Chondrocyte (in vitro differentiated cells): ENCODE measurements around the gene OBSL1. TPM values are rescaled to one million over a fixed set of nuclear protein-coding genes. Genes with fewer than 3 reads are reported as not detected.
A peak's percentile ranks its signal among the peaks of the same experiment; 100 is the strongest.

Experiments used
- DNase-seq: peaks from one replicate; pipeline ENCODE4 v3.0.0; 2021; ENCODE audit warnings: mixed read lengths, low spot score
- H3K27ac Mint-ChIP-seq: one replicate; pipeline ENCODE4 v1.8.0; 2021; ENCODE audit warnings: mild to moderate bottlenecking, moderate library complexity, mixed read lengths; ENCODE audit not compliant: unreplicated experiment
- H3K27me3 Mint-ChIP-seq: 2 replicates; pipeline ENCODE4 v1.8.0; 2021; ENCODE audit warnings: low read depth, mixed read lengths
- H3K36me3 Mint-ChIP-seq: 2 replicates; pipeline ENCODE4 v1.8.0; 2021; ENCODE audit warnings: low read depth, mixed read lengths
- H3K4me1 Mint-ChIP-seq: 2 replicates; pipeline ENCODE4 v1.8.0; 2021; ENCODE audit warnings: low read depth, mild to moderate bottlenecking, mixed read lengths
- H3K4me3 Mint-ChIP-seq: one replicate; pipeline ENCODE4 v1.8.0; 2021; ENCODE audit warnings: mild to moderate bottlenecking, moderate library complexity, mixed read lengths; ENCODE audit not compliant: unreplicated experiment
- H3K9me3 Mint-ChIP-seq: 2 replicates; pipeline ENCODE4 v1.8.0; 2021; ENCODE audit warnings: low read depth, mixed read lengths
- CTCF ChIP-seq: fragments of 200-600 bp; sonication (generic); IDR thresholded peaks from 2 replicates; pipeline ENCODE4 v1.5.0; 2021; ENCODE audit warnings: antibody characterized with exemption, mild to moderate bottlenecking, moderate library complexity
- total RNA-seq: library from RNA; stranded (reverse); gene quantifications from 3 replicates; pipeline ENCODE4 v1.2.1, GENCODE V29; 2021

The OBSL1 gene
- total RNA-seq, 1 donor from 2014 or later = 111 TPM

- Mint-ChIP-seq H3K9me3 (no peaks in the 10 kb centered on the region), H3K27ac (peak overlapping the region; percentile 63), H3K4me3 (no peak overlapping the region), H3K36me3 (no peaks in the 10 kb centered on the region), H3K27me3 (no peaks in the 10 kb centered on the region), H3K4me1 (peaks cover 16% of the 10 kb centered on the region)
- DNase-seq = no peak
- TF ChIP-seq CTCF = no peak
Observed at GRCh38 chr2:219578811-219579613, 7.7 kb upstream of the OBSL1 start.

DNA sequence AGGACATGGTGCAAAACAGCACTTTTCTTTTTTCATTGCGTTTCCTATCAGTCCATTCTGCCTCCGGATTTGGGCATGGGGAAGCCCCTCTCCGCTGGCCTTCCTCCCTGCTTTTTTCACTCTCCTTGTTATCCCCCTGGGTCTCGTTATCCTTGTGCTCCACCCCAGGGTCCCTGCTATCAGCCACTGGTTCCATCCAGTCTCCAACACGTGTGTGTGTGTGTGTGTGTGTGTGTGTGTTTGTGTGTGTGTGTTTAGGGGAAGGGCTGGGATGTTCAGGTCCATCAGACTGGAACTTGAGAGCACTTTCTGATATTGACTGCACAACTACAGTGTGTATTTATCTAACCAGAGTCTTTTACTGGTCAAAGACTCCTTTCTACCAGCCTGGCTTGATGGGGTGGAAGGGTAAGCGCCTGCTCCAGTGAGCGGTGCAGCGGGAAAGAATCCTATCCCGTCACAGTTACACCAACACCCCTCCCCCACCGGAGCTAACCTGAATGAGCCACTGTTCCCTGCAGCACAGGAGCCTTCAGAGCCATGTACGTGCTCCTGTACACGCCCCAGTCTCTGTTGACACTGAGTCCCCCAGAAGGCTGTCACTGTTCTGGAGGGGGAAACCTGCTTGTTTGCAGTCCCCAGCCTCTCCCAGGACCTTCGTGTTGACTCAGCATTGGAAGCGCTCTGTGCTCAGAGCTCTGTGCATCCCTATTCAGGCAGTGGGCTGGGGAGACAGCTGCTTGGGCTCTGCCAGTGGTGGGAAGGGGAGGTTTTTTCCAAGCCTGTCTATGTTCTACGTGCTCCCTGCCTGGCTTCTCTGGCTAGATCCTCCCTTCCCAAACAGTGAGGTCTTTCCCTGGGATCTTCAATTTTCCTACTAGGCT lies 5.4 kb upstream of the OBSL1 start:
- no peak overlapping the region for H3K4me3 Mint-ChIP-seq
- H3K4me1 Mint-ChIP-seq = peaks cover 19% of the 10 kb centered on the region
- DNase-seq = no peak
- TF ChIP-seq CTCF = no peak
- no peaks in the 10 kb centered on the region for H3K27me3 Mint-ChIP-seq
- H3K27ac Mint-ChIP-seq = no peak overlapping the region
- no peaks in the 10 kb centered on the region for H3K36me3 Mint-ChIP-seq
- no peaks in the 10 kb centered on the region for H3K9me3 Mint-ChIP-seq

GRCh38 chr2:219575566-219576504 lies 4.5 kb upstream of the OBSL1 start:
- H3K4me3 Mint-ChIP-seq = no peak overlapping the region
- peaks cover 22% of the 10 kb centered on the region for H3K4me1 Mint-ChIP-seq
- no peaks in the 10 kb centered on the region for H3K36me3 Mint-ChIP-seq
- H3K27ac Mint-ChIP-seq = no peak overlapping the region
- TF ChIP-seq CTCF = no peak
- no peaks in the 10 kb centered on the region for H3K27me3 Mint-ChIP-seq
- DNase-seq = no peak
- H3K9me3 Mint-ChIP-seq = no peaks in the 10 kb centered on the region

DNA sequence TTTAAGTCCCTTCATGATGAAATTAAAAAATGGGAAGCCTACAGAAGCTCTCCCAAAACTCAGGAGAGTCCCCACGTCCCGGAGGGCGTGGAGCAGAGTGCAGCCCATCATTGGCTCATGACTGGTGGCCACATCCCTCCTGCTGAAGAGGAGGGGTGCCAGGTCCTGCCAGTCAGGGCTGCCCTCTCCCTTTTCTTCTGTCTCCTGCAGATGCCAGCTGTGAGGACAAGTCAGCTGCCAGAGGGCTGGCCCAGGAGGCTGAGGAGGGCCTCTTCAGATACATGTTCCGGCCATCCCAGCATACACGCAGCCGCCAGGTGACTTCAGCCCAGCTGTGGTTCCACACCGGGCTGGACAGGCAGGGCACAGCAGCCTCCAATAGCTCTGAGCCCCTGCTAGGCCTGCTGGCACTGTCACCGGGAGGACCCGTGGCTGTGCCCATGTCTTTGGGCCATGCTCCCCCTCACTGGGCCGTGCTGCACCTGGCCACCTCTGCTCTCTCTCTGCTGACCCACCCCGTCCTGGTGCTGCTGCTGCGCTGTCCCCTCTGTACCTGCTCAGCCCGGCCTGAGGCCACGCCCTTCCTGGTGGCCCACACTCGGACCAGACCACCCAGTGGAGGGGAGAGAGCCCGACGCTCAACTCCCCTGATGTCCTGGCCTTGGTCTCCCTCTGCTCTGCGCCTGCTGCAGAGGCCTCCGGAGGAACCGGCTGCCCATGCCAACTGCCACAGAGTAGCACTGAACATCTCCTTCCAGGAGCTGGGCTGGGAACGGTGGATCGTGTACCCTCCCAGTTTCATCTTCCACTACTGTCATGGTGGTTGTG lies 3.4 kb upstream of the OBSL1 start:
- no peak for TF ChIP-seq CTCF
- Mint-ChIP-seq H3K9me3 (no peaks in the 10 kb centered on the region), H3K4me1 (peaks cover 27% of the 10 kb centered on the region), H3K27me3 (no peaks in the 10 kb centered on the region), H3K27ac (no peak overlapping the region), H3K4me3 (no peak overlapping the region), H3K36me3 (no peaks in the 10 kb centered on the region)
- DNase-seq = no peak
